ENCODE data around the gene CAPN14. TPM values are rescaled to one million over a fixed set of nuclear protein-coding genes. Genes with fewer than 3 reads are reported as not detected.

Gene CAPN14
- total RNA-seq, 4 donors from 2014 or later, result 0.14 to 0.16 TPM; not detected in 2

- no peaks in the 10 kb centered on the region for H3K36me3 ChIP-seq
- H3K27ac ChIP-seq, result no peak overlapping the region
- in situ Hi-C loops (cut with MboI; ENCODE audit: low pct_ligation_motif_present in 1 of 4, low pct_unique_long_range_greater_than_20kb in 1 of 4, low sequenced_read_pairs in 3 of 4), result no loop called here
- no peak for DNase-seq
- intact Hi-C loops (cut with DNase I; ENCODE audit: low total_unique reads), result no loop called here
- no peak for TF ChIP-seq POLR2AphosphoS5 (IDR thresholded peaks at IDR 0.05)
- TF ChIP-seq CTCF (IDR thresholded peaks at IDR 0.05), result no peak
- TF ChIP-seq EP300 (IDR thresholded peaks at IDR 0.05; ENCODE audit: low read depth), result no peak
- no peaks in the 10 kb centered on the region for H3K9me3 ChIP-seq
- 76 to 81% methylated on average over 5 to 6 of the region's 6 CpGs for WGBS, 2 donors (ENCODE audit: low coverage in 1 of 2)
- no peaks in the 10 kb centered on the region for H3K4me1 ChIP-seq
- no peaks in the 10 kb centered on the region for H3K27me3 ChIP-seq
- H3K4me3 ChIP-seq, result no peak overlapping the region
Measured at GRCh38 chr2:31125918-31126695, 91.2 kb downstream of the CAPN14 start.

- H3K36me3 ChIP-seq, result no peaks in the 10 kb centered on the region
- no peak overlapping the region for H3K4me3 ChIP-seq
- DNase-seq, result no peak
- TF ChIP-seq POLR2AphosphoS5 (IDR thresholded peaks at IDR 0.05), result no peak
- TF ChIP-seq POLR2A (IDR thresholded peaks at IDR 0.05), result no peak
- no peak for TF ChIP-seq CTCF (IDR thresholded peaks at IDR 0.05)
- no peak for TF ChIP-seq EP300 (IDR thresholded peaks at IDR 0.05; ENCODE audit: low read depth)
- no peaks in the 10 kb centered on the region for H3K27me3 ChIP-seq
- H3K9me3 ChIP-seq, result no peaks in the 10 kb centered on the region
- WGBS, 2 donors (ENCODE audit: low coverage in 1 of 2), result 97% methylated on average over 4 of the region's 4 CpGs; no CpG with 5 or more reads in 1 of the 2 donors
- in situ Hi-C loops (cut with MboI; ENCODE audit: low pct_ligation_motif_present in 1 of 4, low pct_unique_long_range_greater_than_20kb in 1 of 4, low sequenced_read_pairs in 3 of 4) (no loop called here), intact Hi-C loops (cut with DNase I; ENCODE audit: low total_unique reads) (no loop called here)
- H3K27ac ChIP-seq, result no peak overlapping the region
- no peaks in the 10 kb centered on the region for H3K4me1 ChIP-seq
Measured at GRCh38 chr2:31124904-31125303, 92.4 kb downstream of the CAPN14 start.

Small RNA genes within 50 kb of the gene (small RNA-seq; reads per million reads assigned to genes)
- gene RNA5SP90, result 0 reads per million in 4 donors

Other genes starting within 250 kb of the CAPN14 start
- gene GALNT14, start 79.1 kb downstream of the CAPN14 start, total RNA-seq, result under 1 TPM in 1 of 4 donors, not detected in 3; 1.00 TPM
- gene EHD3, start 16.6 kb upstream of the CAPN14 start, total RNA-seq, result 10 to 100 TPM in 1 of 4 donors, 1 to 10 TPM in 3; 1.2 to 10.1 (median 3.6) TPM
- 10 to 100 TPM; 25.9 to 57.9 (median 37.2) TPM for gene XDH, start 197.2 kb upstream of the CAPN14 start, total RNA-seq

Data from transverse colon (tissue), 4 donors.